Stimulated activated CD4-positive, alpha-beta T cell treated with anti-CD3 and anti-CD28 coated beads, Interleukin-15, amount 100 ng/mL, for 1 hour (primary cell): Measurements from ENCODE around the gene ECE2.
"Not testable (repeated sequence)": the region's sequence is repeated elsewhere in the genome, so short reads cannot be mapped to it uniquely, and the experiment has no call there.

Source experiments
- DNase-seq, 2 donors: peaks; one replicate each; pipeline ENCODE4 v3.0.0-alpha.2; 2020; ENCODE audit warnings: low read depth in 1 of 2, low spot score in 1 of 2

The ECE2 gene

GRCh38 chr3:184335661-184336546, 60.1 kb downstream of the ECE2 start:
- DNase-seq: peak; percentile 77 to 86

GRCh38 chr3:184336547-184337398, 61.0 kb downstream of the ECE2 start:
- DNase-seq: no peak

- no peak for DNase-seq
Measured at GRCh38 chr3:184337399-184337714, 61.5 kb downstream of the ECE2 start, which contains the start of gene FAM131A. Gene FAM131A (plus strand): TSS chr3:184337600. CDS start chr3:184337631, 31 bp downstream.

GRCh38 chr3:184337981-184338380, 62.2 kb downstream of the ECE2 start:
- no peak for DNase-seq

GRCh38 chr3:184338511-184338945, 62.7 kb downstream of the ECE2 start:
- DNase-seq: no peak

- DNase-seq: no peak
Measured at GRCh38 chr3:184339001-184339400, 63.2 kb downstream of the ECE2 start.

- DNase-seq: not testable (repeated sequence)
Measured at GRCh38 chr3:184339451-184340135, 63.8 kb downstream of the ECE2 start.

- no peak for DNase-seq
Measured at GRCh38 chr3:184341925-184342324, 66.1 kb downstream of the ECE2 start.
